SW 1271 (cell line): Measurements from ENCODE around the gene ZNF184.

Experiments used
- DNase-seq, 2 experiments: peaks; one replicate each; lab custom pipeline; 2025; lab: John Stamatoyannopoulos, UW

ZNF184 gene

GRCh38 chr6:27479319-27480182 is 6.6 kb upstream of the ZNF184 start:
- DNase-seq, result peak; percentile 70 to 91

- peak; percentile 87 to 93 for DNase-seq
Measured at GRCh38 chr6:27478706-27479318, 5.9 kb upstream of the ZNF184 start.

GRCh38 chr6:27478141-27478705 is 5.3 kb upstream of the ZNF184 start:
- DNase-seq, result no peak

GRCh38 chr6:27477318-27478013 is 4.6 kb upstream of the ZNF184 start:
- no peak for DNase-seq

- no peak for DNase-seq
Measured at GRCh38 chr6:27476090-27476489, 3.2 kb upstream of the ZNF184 start.

- DNase-seq, result no peak
Measured at GRCh38 chr6:27474672-27475071, 1.8 kb upstream of the ZNF184 start.

GRCh38 chr6:27474172-27474465 is 1.2 kb upstream of the ZNF184 start:
- DNase-seq, result peak in 1 of 2 experiments; percentile 8

- peak; percentile 76 to 87 for DNase-seq
Measured at GRCh38 chr6:27472182-27472616, 706 bp downstream of the ZNF184 start.

- peak in 1 of 2 experiments; percentile 16 for DNase-seq
Measured at GRCh38 chr6:27471365-27472115, 1.4 kb downstream of the ZNF184 start.

GRCh38 chr6:27470023-27470422 is 2.9 kb downstream of the ZNF184 start:
- no peak for DNase-seq

- DNase-seq, result peak in 1 of 2 experiments; percentile 6
Measured at GRCh38 chr6:27468334-27468733, 4.6 kb downstream of the ZNF184 start.

GRCh38 chr6:27452496-27452897 is 20.4 kb downstream of the ZNF184 start:
- DNase-seq, result no peak

GRCh38 chr6:27451660-27452390 is 21.1 kb downstream of the ZNF184 start:
- DNase-seq, result no peak

GRCh38 chr6:27448456-27448855 is 24.4 kb downstream of the ZNF184 start:
- DNase-seq, result no peak

- no peak for DNase-seq
Measured at GRCh38 chr6:27442932-27443331, 30.0 kb downstream of the ZNF184 start.

- no peak for DNase-seq
Measured at GRCh38 chr6:27441001-27441400, 31.9 kb downstream of the ZNF184 start.

GRCh38 chr6:27439371-27439770 is 33.5 kb downstream of the ZNF184 start:
- DNase-seq, result no peak

- DNase-seq, result no peak
Measured at GRCh38 chr6:27433714-27434113, 39.2 kb downstream of the ZNF184 start.

- DNase-seq, result no peak
Measured at GRCh38 chr6:27428966-27429365, 43.9 kb downstream of the ZNF184 start.

- DNase-seq, result no peak
Measured at GRCh38 chr6:27428502-27428901, 44.4 kb downstream of the ZNF184 start.

GRCh38 chr6:27426045-27426620 is 46.8 kb downstream of the ZNF184 start:
- no peak for DNase-seq
